ENCODE measurements around the gene GPC6. TPM values are rescaled to one million over a fixed set of nuclear protein-coding genes. Genes with fewer than 3 reads are reported as not detected.

GPC6 gene
- total RNA-seq, 1 experiment from 2014 or later = 0.22 TPM

DNA sequence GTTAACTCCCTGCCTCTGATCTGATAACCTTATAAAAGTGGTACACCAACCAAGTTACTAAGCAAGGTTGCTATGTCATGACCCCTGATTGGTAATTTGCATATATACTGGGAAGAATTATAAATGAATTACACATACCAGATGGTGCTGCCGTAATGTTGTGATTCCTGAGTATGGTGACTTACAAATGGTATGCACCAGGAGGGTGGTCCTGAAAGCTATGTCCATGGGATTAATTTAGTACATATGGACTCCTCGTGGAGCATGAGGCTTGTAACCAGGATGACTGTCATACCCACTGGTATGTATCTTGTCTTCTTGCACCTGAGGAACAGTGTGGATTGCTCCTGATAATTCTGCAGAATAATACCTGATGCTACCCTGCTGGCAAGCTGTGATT is 240.6 kb downstream of the GPC6 start:
- Histone ChIP-seq H3K4me3 (replicated peaks in 1 of 2; ENCODE audit: low read depth in 1 of 2, low read length in 2 of 2) (no peak overlapping the region), H4K20me1 (ENCODE audit: insufficient read depth) (no peaks in the 10 kb centered on the region), H3K4me2 (ENCODE audit: low read length) (no peak overlapping the region), H3K79me2 (ENCODE audit: insufficient read depth, low read length) (no peaks in the 10 kb centered on the region), H3K27me3 (ENCODE audit: insufficient read depth, low read length) (no peaks in the 10 kb centered on the region), H3K9ac (ENCODE audit: low read length) (no peak overlapping the region), H3K9me2 (ENCODE audit: insufficient read depth) (no peaks in the 10 kb centered on the region), H3K9me3 (ENCODE audit: control insufficient read depth in 1 of 2, insufficient read depth in 1 of 2, low read depth in 1 of 2, low read length in 2 of 2) (peaks cover 3 to 27% of the 10 kb centered on the region in 2 experiments; a peak in 2 of 4 replicates), H3K27ac (ENCODE audit: low read depth, low read length) (no peak overlapping the region), H3K36me3 (ENCODE audit: control insufficient read depth in 1 of 2, insufficient read depth in 2 of 2, low read length in 2 of 2) (no peaks in the 10 kb centered on the region), H2AFZ (ENCODE audit: low read depth, low read length, poor library complexity, severe bottlenecking) (no peak overlapping the region), H3K4me1 (ENCODE audit: control insufficient read depth in 1 of 2, insufficient read depth in 2 of 2, low read length in 2 of 2) (no peaks in the 10 kb centered on the region)
- ChIA-PET CTCF (no interaction called here), RAD21 (ENCODE audit: low non-redundant PET in 1 of 2, low total read pairs in 2 of 2, uncharacterized antibody in 2 of 2, unreplicated experiment in 2 of 2) (no interaction called here), POLR2A (no interaction called here)
- no peak for TF ChIP-seq EZH2phosphoT487 (IDR thresholded peaks at IDR 0.05; ENCODE audit: borderline replicate concordance)
- no peak for TF ChIP-seq POLR2A (IDR thresholded peaks at IDR 0.05; ENCODE audit: borderline replicate concordance, extremely low read depth, insufficient read depth, insufficient read length)
- TF ChIP-seq SRF (IDR thresholded peaks at IDR 0.05; ENCODE audit: low read depth) = no peak
- no peak for TF ChIP-seq POLR2AphosphoS5 (IDR thresholded peaks at IDR 0.05; ENCODE audit: low read depth, low read length)
- TF ChIP-seq ELF1 (IDR thresholded peaks at IDR 0.05; ENCODE audit: borderline replicate concordance, low read depth) = no peak
- TF ChIP-seq, protein P1, sequence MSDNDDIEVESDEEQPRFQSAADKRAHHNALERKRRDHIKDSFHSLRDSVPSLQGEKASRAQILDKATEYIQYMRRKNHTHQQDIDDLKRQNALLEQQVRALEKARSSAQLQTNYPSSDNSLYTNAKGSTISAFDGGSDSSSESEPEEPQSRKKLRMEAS (IDR thresholded peaks at IDR 0.05) = no peak
- TF ChIP-seq TCF7L2 (IDR thresholded peaks at IDR 0.05; ENCODE audit: borderline replicate concordance, extremely low read depth, insufficient read depth, insufficient read length) = no peak
- no peak for TF ChIP-seq EZH2 (IDR thresholded peaks at IDR 0.05)
- TF ChIP-seq, protein P2, sequence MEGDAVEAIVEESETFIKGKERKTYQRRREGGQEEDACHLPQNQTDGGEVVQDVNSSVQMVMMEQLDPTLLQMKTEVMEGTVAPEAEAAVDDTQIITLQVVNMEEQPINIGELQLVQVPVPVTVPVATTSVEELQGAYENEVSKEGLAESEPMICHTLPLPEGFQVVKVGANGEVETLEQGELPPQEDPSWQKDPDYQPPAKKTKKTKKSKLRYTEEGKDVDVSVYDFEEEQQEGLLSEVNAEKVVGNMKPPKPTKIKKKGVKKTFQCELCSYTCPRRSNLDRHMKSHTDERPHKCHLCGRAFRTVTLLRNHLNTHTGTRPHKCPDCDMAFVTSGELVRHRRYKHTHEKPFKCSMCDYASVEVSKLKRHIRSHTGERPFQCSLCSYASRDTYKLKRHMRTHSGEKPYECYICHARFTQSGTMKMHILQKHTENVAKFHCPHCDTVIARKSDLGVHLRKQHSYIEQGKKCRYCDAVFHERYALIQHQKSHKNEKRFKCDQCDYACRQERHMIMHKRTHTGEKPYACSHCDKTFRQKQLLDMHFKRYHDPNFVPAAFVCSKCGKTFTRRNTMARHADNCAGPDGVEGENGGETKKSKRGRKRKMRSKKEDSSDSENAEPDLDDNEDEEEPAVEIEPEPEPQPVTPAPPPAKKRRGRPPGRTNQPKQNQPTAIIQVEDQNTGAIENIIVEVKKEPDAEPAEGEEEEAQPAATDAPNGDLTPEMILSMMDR (IDR thresholded peaks at IDR 0.05 in 2 of 3, conservative IDR thresholded peaks at IDR 0.05 in 1 of 3; ENCODE audit: borderline replicate concordance in 1 of 3, insufficient read depth in 1 of 3, low read depth in 2 of 3, low read length in 2 of 3) = no peak
- TF ChIP-seq JUND (IDR thresholded peaks at IDR 0.05) = no peak
- TF ChIP-seq, protein P3, sequence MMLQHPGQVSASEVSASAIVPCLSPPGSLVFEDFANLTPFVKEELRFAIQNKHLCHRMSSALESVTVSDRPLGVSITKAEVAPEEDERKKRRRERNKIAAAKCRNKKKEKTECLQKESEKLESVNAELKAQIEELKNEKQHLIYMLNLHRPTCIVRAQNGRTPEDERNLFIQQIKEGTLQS (IDR thresholded peaks at IDR 0.05) = no peak
- TF ChIP-seq SP1 (IDR thresholded peaks at IDR 0.05; ENCODE audit: low read depth) = no peak
- TF ChIP-seq YY1 (IDR thresholded peaks at IDR 0.05; ENCODE audit: extremely low read depth, insufficient replicate concordance, low read depth, low read length) = no peak
- DNase-seq (ENCODE audit: low read depth, low spot score) = no peak
- ATAC-seq = no peak
- intact Hi-C loops (cut with micrococcal nuclease) = no loop called here
- BruUV-seq (replicated peaks) = no TSS peak
